ENCODE measurements around the gene USP25. TPM values are rescaled to one million over a fixed set of nuclear protein-coding genes. Genes with fewer than 3 reads are reported as not detected.

Gene USP25
- total RNA-seq, 4 donors from 2014 or later: 99.4 to 130 (median 107) TPM

DNA sequence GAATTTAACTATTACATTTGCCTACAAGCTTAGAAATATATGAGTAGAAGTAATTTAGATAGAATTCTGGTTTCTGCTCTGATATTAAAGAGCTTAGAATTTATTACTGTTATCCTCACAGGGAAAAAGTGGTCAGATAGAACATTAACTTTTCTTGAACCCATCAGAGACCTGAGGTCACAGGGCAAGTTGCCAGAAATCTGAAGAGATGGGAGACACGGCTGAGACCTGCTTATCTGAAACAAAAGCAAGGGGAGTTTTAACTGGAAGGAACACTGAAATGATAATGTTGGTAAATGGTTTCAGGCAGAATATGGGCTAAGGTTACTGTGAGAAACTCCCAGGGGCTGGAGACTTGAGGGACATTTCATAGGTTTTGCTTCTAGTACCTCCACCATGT lies 28.0 kb upstream of the USP25 start:
- in situ Hi-C loops (cut with MboI; ENCODE audit: low sequenced_read_pairs in 4 of 4) (no loop called here), intact Hi-C loops (cut with DNase I; ENCODE audit: low total_unique reads) (no loop called here)
- no peaks in the 10 kb centered on the region for H3K36me3 ChIP-seq
- no peak for DNase-seq
- H3K4me3 ChIP-seq: no peak overlapping the region
- H3K27me3 ChIP-seq: no peaks in the 10 kb centered on the region
- no peaks in the 10 kb centered on the region for H3K9me3 ChIP-seq
- ATAC-seq: no peak
- H3K4me1 ChIP-seq: peaks cover 3 to 8% of the 10 kb centered on the region in 2 donors
- no peak for TF ChIP-seq POLR2A (IDR thresholded peaks at IDR 0.05)
- TF ChIP-seq, protein P1, sequence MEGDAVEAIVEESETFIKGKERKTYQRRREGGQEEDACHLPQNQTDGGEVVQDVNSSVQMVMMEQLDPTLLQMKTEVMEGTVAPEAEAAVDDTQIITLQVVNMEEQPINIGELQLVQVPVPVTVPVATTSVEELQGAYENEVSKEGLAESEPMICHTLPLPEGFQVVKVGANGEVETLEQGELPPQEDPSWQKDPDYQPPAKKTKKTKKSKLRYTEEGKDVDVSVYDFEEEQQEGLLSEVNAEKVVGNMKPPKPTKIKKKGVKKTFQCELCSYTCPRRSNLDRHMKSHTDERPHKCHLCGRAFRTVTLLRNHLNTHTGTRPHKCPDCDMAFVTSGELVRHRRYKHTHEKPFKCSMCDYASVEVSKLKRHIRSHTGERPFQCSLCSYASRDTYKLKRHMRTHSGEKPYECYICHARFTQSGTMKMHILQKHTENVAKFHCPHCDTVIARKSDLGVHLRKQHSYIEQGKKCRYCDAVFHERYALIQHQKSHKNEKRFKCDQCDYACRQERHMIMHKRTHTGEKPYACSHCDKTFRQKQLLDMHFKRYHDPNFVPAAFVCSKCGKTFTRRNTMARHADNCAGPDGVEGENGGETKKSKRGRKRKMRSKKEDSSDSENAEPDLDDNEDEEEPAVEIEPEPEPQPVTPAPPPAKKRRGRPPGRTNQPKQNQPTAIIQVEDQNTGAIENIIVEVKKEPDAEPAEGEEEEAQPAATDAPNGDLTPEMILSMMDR (IDR thresholded peaks at IDR 0.05 in 4 of 5, conservative IDR thresholded peaks at IDR 0.05 in 1 of 5): no peak
- no peak overlapping the region for H3K27ac ChIP-seq

DNA sequence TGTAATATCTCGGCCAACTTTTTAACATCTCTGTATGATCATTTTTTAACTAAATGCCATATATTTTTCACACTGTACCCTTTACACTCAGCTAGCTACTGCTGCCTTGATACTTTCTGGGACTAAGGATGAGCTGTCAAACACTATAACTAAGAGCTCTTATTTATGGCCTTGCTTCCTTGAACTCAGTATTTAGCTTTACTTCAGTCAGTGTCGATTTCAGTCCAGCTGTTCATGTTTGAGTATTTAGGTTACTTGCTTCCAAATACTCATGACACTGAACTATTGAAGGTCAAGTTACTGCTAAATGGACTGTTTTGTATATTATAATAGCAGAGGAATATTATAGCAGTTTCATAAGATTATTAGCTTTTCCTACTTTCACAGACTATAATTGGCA lies 25.9 kb upstream of the USP25 start:
- Histone ChIP-seq H3K4me1 (peaks cover 3 to 8% of the 10 kb centered on the region in 2 donors), H3K4me3 (no peak overlapping the region), H3K27me3 (no peaks in the 10 kb centered on the region), H3K27ac (peak overlapping the region in 1 of 4 donors; percentile 31), H3K9me3 (no peaks in the 10 kb centered on the region), H3K36me3 (no peaks in the 10 kb centered on the region)
- in situ Hi-C loops (cut with MboI; ENCODE audit: low sequenced_read_pairs in 4 of 4): no loop called here
- TF ChIP-seq, protein P1 (IDR thresholded peaks at IDR 0.05 in 4 of 5, conservative IDR thresholded peaks at IDR 0.05 in 1 of 5): no peak
- no peak for TF ChIP-seq POLR2A (IDR thresholded peaks at IDR 0.05)
- DNase-seq (no peak), ATAC-seq (peak; percentile 67 to 82)
- intact Hi-C loops (cut with DNase I; ENCODE audit: low total_unique reads): no loop called here

DNA sequence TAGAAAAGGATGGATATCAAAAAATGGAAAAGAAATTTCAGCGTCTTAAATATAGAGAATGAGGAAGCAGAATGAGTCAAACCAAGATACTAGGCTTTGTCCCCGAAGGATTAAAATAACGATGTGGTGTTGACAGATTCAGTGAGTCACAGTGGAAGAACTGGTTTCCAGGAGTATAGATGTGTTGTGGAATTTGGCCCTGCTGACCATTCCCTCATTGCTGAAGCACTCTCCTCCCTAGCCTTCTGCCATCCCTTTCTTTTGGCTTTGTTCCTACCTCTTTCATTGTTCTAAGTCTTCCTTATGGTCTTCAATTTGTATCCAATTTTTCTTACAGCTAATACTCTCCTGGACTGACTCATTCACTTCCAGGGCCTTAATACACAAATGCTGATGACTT lies 23.1 kb upstream of the USP25 start:
- peaks cover 3 to 8% of the 10 kb centered on the region in 2 donors for H3K4me1 ChIP-seq
- intact Hi-C loops (cut with DNase I; ENCODE audit: low total_unique reads): no loop called here
- no peaks in the 10 kb centered on the region for H3K36me3 ChIP-seq
- TF ChIP-seq POLR2A (IDR thresholded peaks at IDR 0.05): no peak
- TF ChIP-seq, protein P1 (IDR thresholded peaks at IDR 0.05 in 4 of 5, conservative IDR thresholded peaks at IDR 0.05 in 1 of 5): no peak
- no peak overlapping the region for H3K4me3 ChIP-seq
- no peak for DNase-seq
- H3K9me3 ChIP-seq: no peaks in the 10 kb centered on the region
- ATAC-seq: peak; percentile 95 to 96
- no peaks in the 10 kb centered on the region for H3K27me3 ChIP-seq
- in situ Hi-C loops (cut with MboI; ENCODE audit: low sequenced_read_pairs in 4 of 4): no loop called here
- H3K27ac ChIP-seq: no peak overlapping the region

DNA sequence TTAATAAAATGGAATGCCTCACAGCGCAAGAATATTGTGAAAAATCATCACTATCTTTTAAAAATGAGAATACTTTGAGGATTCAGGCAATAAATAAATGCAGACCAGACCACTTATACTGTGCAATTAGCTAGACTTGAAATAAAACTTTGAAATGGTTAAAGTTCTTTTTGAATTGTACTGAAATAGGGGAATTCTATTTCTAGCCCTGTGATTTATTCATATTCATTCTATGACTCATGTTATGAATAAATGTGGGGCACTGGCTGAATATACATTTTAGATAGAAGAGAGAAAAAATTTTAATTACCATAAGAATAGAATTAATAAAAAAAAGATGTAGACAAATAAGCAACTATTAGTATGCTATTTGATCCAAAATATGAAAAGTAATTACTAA lies 16.4 kb upstream of the USP25 start:
- intact Hi-C loops (cut with DNase I; ENCODE audit: low total_unique reads) (no loop called here), in situ Hi-C loops (cut with MboI; ENCODE audit: low sequenced_read_pairs in 4 of 4) (no loop called here)
- TF ChIP-seq, protein P1 (IDR thresholded peaks at IDR 0.05 in 4 of 5, conservative IDR thresholded peaks at IDR 0.05 in 1 of 5): no peak
- TF ChIP-seq POLR2A (IDR thresholded peaks at IDR 0.05): no peak
- Histone ChIP-seq H3K4me1 (no peaks in the 10 kb centered on the region), H3K36me3 (no peaks in the 10 kb centered on the region), H3K27me3 (no peaks in the 10 kb centered on the region), H3K27ac (no peak overlapping the region), H3K9me3 (no peaks in the 10 kb centered on the region), H3K4me3 (no peak overlapping the region)
- DNase-seq (no peak), ATAC-seq (no peak)

DNA sequence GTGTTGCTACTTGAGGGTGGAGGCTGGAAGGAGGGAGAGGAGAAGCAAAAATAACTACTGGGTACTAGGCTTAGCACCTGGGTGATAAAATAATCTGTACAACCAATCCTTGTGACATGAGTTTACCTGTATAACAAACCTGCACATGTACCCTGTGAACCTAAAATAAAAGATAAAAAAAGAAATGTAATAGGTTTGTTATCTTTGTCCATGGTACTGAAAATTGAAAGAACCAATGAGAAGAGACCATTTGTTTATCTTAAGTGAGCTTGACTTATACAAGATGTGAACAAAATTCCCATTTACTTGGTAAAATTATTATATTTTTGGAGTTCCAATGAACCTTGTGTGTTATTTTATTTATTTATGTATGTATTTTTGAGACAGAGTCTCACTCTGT lies 11.1 kb upstream of the USP25 start:
- ATAC-seq (no peak), DNase-seq (no peak)
- Histone ChIP-seq H3K4me1 (no peaks in the 10 kb centered on the region), H3K36me3 (no peaks in the 10 kb centered on the region), H3K27ac (no peak overlapping the region), H3K27me3 (no peaks in the 10 kb centered on the region), H3K4me3 (no peak overlapping the region), H3K9me3 (no peaks in the 10 kb centered on the region)
- TF ChIP-seq, protein P1 (IDR thresholded peaks at IDR 0.05 in 4 of 5, conservative IDR thresholded peaks at IDR 0.05 in 1 of 5): no peak
- TF ChIP-seq POLR2A (IDR thresholded peaks at IDR 0.05): no peak
- intact Hi-C loops (cut with DNase I; ENCODE audit: low total_unique reads) (no loop called here), in situ Hi-C loops (cut with MboI; ENCODE audit: low sequenced_read_pairs in 4 of 4) (no loop called here)
